AG08396 (cell line): ENCODE data around the gene PRLHR.

Source experiments
- DNase-seq: peaks from one replicate; pipeline ENCODE4 v3.0.0; 2012; ENCODE audit warnings: low spot score, mixed read lengths

Gene PRLHR

DNA sequence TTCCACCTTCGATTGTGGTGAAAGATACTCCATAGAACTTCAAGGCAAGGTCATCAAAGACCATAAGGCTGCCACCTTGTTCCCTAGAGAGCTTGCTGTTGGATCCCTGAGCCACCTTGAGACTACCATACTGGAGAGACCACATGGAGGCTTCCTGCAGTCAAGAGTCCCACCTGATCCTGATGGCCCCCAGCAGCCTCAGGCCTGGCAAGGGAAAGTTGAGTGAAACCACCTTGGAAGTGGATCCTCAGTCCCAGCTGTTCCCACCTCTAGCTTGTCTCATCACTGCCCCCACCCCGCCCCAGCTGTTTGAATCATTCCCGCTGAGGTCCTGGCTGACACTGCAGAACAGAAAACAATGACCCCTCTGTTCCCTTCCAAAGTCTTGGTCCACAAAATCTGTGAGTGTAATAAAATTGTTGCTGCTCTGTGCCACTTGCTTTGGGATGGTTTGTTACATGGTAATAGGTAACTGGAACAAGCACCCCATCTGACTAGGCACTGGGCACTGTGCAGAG lies 32.0 kb downstream of the PRLHR start:
- DNase-seq, result no peak

DNA sequence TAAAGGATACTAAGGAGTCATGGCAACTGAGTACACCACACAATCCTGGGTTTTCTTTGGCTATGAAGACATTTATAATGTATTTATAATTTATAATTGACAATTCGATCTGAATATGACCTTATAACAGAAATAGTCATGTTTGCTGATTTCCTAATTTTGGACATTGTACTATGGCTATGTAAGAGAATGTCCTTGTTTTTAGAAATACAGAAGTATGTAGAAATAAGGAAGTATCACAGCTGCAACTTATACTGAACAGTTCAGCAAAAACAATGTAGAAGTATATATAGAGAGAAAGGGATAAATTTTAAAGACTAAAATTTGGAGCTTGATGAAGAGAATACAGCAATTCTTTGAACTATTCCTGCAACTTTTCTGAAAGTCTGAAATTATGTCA lies 32.6 kb downstream of the PRLHR start:
- no peak for DNase-seq

DNA sequence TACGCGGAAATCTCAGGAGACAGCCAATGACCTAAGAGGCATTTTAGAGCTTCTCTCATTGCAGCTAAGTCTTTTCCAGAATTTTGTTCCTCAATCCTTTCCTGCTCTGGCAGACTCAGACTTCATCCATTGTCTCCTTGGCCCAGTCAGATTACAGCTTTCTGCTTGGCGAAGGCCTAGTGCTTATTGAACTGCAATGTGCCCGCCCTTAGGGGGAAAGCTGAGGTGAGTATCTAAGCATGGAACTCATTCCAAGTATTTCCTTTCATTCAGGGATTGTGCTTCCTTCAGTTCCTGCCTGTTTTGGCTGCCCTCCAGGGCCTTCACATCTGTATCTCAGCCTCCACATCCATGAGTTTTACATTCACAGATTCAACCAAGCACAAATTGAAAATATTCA lies 37.5 kb downstream of the PRLHR start:
- DNase-seq, result no peak

DNA sequence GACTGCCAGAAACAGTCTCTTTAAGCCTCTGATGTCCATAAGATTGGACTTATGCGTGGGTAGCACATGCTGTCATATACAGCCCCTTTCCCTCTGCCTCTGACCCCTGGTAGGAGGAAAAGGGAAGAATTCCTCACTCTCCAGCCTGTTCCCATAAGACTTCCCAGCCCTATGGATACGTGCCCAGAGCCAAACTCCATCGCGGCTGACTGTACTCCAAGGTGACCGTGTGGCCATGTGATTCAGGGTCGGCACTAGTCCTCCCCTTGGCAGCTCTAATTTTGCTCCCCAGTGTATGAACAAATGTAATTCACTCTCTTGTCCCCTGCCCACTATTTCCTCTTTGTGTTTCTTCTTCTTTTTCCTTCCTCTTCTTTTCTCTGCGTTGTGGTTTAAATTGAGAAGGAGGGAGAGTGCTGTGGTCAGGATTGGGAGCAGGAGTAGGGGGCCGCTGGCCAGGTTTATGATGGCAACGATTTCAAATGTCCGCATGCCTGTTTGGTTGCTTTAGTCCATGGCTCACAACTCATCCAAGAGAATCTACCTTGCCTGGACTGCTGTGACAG lies 43.8 kb downstream of the PRLHR start:
- DNase-seq, result no peak

DNA sequence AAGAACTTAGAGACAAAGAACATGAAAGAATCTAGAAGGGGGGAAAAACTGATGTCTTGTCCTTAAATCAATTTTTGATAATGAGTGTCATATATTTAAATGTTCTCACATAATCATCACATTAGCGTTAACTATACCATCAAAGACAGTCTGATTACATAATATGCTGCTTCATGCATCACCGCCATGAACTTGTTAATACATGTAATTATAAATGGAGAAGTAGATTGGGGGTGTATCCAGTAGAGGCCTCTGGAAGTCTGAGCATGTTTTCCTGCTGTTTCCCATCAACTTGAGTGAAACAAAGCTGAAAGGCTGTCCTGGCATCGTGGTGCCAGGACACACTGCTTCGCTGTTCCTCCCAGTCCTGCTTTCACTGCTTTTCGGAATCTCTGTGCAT lies 48.2 kb downstream of the PRLHR start:
- DNase-seq, result no peak

DNA sequence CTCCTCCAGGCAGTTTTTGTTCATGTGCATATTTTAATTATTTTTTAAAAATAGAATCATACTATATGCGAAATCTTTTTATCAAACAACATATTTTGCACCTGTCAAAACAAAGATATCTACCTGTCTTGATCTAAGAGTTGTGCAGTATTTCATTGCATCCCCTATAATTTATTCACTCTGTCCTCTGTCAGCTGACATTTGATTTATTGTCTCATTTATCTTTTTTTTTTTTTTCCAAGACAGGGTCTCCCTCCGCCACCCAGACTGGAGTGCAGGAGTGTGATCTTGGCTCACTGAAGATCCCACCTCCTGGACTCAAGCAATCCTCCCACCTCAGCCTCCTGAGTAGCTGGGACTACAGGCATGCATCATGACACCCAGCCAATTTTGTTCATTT lies 49.0 kb downstream of the PRLHR start:
- DNase-seq, result no peak

DNA sequence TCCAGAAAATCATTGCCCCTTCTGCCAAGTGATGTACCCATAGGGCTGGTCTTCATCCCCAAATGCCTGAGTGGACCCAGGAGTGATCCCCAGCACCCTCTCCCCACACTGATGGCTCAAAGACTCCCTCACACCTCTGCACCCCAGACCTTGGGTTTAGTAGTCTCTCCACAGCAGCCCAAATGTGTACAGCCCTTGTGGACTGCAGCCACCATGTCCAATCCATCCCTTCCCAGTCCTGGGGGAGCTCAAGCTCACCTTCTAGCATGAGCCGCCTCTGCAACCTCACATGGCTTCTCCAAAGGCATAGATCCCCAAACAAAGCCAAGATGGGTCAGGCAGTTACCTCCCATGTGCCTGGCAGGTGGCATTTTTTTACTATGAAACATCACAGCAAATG lies 50.1 kb downstream of the PRLHR start:
- no peak for DNase-seq

DNA sequence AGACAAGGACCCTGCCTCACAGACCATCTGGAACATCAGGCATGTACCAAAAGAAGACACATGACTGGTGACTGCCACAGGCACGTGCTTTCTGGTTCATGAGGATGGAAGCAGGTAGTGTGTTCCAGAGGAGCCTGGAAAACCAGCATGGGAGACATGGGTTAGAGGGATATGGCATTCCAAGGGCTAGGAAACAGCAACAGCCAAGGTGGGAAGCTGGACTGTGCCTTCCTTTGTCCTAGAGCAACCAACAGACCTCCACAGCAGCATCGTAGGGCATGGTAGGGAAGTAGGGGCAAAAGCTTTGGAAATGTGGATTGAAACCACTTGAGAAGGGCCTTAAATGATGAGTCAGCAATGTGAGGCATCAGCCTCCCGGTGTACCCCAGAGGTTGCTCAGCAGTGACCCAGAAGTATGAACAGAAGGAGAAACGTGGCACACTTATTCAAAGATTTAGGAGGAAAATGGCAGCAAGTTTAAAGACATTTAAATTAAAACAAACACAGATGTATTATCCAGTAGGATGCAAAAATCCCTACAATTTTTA lies 51.0 kb downstream of the PRLHR start:
- no peak for DNase-seq

DNA sequence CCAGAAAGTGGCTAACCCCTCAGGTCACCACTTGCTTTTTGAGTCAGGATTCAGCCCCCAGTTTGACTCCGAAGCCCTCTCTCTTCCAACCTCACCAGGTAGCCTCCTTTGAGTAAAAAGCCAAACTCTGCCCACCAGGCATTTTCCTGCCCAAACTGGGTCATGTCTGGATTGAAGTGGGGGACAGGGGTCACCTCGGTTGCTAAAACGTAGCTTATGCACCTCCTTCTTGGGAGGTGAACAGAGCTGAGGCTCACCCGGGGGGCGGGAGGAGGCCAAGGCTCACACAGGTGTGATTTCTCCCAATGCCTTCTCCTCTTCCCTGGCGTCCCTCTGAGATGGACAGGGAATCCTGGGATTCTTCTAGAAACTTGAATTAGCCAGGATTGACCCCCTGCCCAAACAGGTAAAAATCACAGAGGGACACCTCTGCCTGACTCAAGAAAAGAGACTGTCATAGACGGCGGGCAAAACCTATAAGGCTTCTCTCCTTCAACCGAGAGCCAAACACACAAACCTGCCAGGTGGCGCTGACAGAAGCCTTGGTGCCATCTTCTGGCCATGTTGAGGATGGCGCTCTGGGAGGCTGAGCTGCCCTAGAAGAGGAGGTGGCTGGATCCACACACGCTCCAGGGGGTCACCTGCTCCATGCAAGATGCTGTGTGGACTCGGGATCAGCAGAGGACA lies 51.6 kb downstream of the PRLHR start:
- peak; percentile 48 for DNase-seq

DNA sequence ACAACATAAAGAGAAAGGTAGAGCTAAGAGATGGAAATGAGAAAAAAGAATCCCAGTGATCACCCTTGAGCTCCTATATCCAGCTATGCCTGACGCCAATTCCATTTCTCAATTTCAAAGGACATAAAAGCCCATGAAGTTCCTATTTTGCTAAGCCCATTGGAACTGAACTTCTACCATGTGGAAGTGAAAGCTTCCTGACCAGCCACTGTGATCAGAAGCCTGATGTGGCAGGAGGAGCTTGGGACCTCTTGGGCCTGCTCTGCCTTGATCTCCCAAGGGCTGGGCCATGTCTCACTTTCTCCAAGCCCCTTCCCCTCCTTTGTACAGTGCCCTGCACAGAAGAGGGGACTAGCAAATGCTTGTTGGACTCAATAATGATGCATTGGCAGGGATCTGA lies 52.7 kb downstream of the PRLHR start:
- no peak for DNase-seq

DNA sequence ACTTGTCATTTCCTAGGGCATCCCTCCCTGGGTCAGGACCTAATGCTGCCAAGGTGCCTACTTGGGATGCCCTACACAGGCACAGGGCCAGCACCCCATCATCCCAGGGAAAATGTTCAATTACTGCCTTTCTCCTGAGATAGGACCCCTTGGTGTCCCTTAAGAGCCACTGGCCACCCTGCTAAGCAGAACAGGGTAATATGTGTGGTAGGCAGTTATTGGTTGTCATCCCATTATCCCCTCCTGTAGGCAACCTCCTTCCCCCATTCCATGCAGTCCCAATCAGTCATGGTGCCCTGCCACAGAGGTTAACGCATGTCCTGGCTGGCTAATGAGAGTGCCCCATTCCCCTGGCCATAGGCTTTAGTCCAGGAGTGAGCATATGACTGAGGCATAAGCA lies 53.2 kb downstream of the PRLHR start:
- DNase-seq, result no peak

DNA sequence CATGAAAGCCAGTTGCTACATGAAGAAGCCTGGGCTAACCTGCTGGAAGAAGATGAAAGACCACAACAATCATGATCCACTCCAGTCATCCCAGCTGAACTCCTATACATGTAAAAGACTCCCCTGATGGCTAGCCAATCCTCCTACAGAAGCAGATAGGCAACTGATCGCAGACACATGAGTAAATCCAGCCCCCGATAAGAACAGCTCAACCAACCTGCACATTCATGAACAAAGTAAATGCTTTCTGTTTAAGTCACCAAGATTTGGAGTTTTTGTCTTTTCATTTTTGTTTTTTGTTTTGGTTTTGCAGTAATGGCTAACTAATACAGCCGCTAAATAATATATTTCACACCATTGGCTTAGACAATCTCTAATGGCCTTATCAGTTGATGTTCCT lies 53.7 kb downstream of the PRLHR start:
- no peak for DNase-seq
